GM18502 (cell line): ENCODE results near the gene CCDC197.
A peak's percentile ranks its signal among the peaks of the same experiment; 100 is the strongest.

Experiments used
- ATAC-seq: cut with Tn5 transposase; IDR thresholded peaks from one replicate; pipeline ENCODE4 v1.9.1; 2021; ENCODE audit warnings: mild to moderate bottlenecking; ENCODE audit not compliant: unreplicated experiment, poor library complexity

Gene CCDC197

DNA sequence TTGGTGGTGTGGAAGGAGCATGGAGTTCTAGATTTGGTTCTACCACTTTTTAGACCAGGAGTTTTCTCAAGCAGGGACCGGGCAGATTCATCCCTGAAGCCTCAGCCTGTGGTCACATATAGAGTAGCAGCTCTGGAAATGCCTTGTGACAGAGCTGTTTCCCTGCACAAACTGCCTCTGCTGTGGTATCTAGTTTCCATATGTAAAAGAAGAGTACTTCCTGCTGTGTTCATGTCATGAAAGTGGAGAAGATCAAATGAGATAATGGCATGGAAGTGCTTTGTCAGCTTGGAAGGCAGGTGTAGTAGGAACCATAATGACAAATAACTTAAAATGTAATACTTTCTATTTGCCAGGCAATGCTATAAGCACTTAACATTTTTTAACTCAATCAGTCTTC is 55.1 kb downstream of the CCDC197 start:
- no peak for ATAC-seq

DNA sequence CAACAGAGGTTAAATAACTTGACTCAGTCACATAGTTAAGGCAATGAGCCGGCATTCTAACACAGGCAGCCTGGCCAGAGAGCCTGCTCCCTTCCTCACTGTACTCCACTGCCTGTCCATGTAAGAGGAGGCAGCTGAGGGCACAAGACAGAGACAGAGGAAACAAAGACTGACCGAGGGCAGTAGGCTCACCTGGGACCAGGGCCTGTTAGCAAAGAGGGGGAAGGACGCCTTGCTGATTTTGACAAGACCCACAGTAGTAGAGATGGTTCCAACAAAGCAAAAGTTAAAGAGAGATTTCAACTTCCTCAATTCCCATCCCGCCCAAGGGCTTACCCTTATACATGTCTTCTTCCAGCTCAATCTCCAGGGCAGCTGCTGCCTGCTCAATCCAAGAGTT is 55.6 kb downstream of the CCDC197 start:
- ATAC-seq = no peak

DNA sequence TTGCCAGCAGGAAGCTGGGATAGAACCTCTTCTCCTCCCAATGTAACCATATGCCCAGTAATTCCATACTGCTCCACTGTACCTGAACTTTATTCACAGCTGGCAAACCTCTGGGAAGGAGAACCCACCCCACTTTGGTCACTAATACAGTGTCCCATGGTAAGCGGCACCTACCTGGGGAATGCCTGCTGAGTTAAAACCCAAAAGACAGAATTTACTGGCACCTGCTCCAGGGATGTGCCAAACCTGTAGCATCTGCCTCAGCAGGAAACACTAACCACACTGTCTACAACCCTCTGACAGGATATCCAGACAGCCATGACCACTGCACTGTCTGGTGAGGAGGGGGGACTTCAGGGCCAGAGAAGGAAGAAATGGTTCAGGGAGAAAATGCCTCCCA is 57.3 kb downstream of the CCDC197 start:
- ATAC-seq = no peak

DNA sequence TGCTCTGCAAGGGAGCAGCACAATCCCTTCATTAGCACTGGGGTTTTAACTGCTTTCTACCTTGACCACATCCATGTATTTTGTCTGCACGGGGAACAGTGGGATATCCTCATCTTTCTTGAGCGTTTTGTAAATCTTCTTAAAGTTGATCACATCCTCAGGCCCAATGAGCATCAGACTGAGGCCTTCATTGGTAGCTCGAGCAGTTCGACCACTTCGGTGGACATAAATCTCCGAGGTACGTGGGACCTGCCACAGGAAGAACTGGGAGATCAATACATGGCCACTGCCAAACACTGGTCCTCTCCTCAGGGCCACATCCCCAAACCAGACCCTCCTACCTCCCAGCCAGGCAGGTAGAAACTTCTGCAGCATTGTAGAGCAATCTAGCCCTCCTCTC is 57.8 kb downstream of the CCDC197 start:
- no peak for ATAC-seq

DNA sequence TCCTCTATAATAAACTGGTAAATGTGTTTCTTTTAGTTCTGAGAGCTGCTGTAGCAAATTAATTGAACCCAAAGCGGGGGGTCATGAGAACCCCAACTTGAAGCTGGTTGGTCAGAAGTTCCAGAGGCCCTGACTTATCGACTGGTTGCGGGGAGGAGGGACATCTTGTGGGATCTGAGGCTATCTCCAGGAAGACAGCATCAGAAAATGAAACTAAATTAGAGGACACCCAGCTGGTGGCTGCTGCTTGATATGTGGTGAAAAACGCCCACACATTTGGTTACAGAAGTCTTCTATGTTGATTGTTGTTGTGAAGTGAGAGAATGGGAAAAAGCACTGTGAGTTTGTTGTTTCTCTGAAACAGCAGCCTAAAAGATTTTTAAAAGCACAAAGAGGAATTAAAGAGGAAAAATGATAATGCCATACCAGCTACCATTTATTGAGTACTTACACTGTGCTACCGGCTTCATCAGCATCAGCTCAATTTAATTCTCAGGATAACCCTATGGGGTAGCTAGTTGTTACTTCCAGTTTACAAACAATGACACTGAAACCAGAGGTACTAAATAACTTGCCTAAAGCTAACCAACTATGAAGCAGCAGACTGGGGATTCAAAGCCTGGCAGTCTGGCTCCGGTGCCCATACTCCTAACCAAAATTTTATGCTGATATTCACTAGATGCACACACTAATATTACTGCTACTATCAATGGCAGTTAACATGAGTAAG is 59.6 kb downstream of the CCDC197 start:
- ATAC-seq = peak; percentile 83

DNA sequence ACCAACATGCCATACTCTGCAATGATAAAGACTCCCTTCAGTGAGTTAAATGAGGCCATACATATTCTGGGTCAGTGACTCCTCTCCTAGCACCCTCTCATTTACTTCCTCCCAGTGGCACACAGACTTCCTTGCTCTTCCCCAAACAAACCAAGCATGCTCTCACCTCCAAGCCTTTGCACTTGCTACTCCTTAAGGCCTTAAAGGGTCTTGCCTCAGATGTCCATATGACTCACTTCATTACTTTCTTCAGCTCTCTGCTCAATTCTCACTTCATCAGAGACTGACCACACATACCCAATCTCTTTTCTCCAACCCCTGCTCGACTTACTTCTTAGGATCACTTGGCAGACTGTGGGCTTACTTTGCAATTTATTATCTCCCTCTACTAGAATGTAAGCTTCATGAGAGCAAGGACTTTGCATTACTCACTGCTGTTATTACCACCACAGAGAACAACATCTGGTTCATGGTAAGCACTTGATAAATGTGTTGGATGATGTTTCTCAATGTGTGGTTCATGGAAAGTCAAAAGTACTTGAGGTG is 61.1 kb downstream of the CCDC197 start:
- ATAC-seq = no peak
